ENCODE measurements around the gene GREM1.

Gene GREM1

GRCh38 chr15:32733281-32733680, 15.5 kb downstream of the GREM1 start:
- peaks cover 38% of the 10 kb centered on the region for H3K36me3 ChIP-seq (ENCODE audit: control insufficient read depth, insufficient read depth, low read length)
- WGBS, 2 experiments (ENCODE audit: insufficient coverage in 2 of 2) = 40% methylated on average over 2 of the region's 3 CpGs; no CpG with 5 or more reads in 1 of the 2 experiments
- H3K9me3 ChIP-seq (ENCODE audit: control insufficient read depth, low read length) = no peaks in the 10 kb centered on the region
- no peak overlapping the region for H3K4me3 ChIP-seq (ENCODE audit: extremely low read depth, insufficient read depth, low read length, poor library complexity, severe bottlenecking)
- H3K27ac ChIP-seq (ENCODE audit: low read depth, low read length, severe bottlenecking) = no peak overlapping the region
- peaks cover 10% of the 10 kb centered on the region for H3K4me1 ChIP-seq (ENCODE audit: control insufficient read depth, insufficient read depth, low read length, poor library complexity, severe bottlenecking)

GRCh38 chr15:32735989-32736700, 18.3 kb downstream of the GREM1 start:
- Histone ChIP-seq H3K36me3 (ENCODE audit: control insufficient read depth, insufficient read depth, low read length) (peaks cover 32% of the 10 kb centered on the region), H3K4me3 (ENCODE audit: extremely low read depth, insufficient read depth, low read length, poor library complexity, severe bottlenecking) (no peak overlapping the region), H3K4me1 (ENCODE audit: control insufficient read depth, insufficient read depth, low read length, poor library complexity, severe bottlenecking) (no peaks in the 10 kb centered on the region), H3K27ac (ENCODE audit: low read depth, low read length, severe bottlenecking) (no peak overlapping the region), H3K9me3 (ENCODE audit: control insufficient read depth, low read length) (peaks cover 8% of the 10 kb centered on the region)
- WGBS, 2 experiments (ENCODE audit: insufficient coverage in 2 of 2) = 100% methylated on average over 1 of the region's 2 CpGs; no CpG with 5 or more reads in 1 of the 2 experiments

DNA sequence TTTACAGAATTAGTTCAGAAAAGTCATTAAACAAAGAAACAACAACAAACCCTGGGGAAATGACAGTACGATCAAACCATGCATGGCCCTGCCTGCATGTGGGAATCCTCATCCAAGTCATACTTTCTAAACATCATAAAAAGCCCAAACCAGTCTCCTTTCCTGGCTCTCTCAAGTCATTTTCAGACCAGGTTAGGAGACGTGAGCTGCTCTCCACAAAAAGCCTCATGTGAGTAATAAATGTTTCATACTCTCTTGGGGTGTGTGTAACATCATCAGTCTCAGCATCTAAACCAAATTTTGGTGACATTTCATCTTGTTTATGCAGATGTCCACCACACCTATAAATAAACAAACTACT, 18.9 kb downstream of the GREM1 start:
- 100% methylated on average over 1 of the region's 2 CpGs; no CpG with 5 or more reads in 1 of the 2 experiments for WGBS, 2 experiments (ENCODE audit: insufficient coverage in 2 of 2)

DNA sequence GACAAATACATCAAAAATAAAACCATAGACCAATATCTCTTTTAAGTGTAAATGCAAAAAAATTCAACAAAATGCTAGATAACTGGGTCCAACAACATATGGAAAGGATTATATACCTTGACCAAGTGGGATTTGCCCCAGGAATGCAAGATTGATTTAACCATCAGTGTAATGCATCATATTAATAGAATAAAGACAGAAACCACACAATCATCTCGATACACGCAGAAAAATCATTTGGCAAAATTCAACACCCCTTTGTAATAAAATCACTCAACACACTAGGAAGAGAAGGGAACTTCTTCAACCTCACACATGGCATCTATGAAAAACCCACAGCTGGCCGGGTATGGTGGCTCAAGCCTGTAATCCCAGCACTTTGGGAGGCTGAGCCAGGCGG, 19.5 kb downstream of the GREM1 start:
- H3K4me3 ChIP-seq (ENCODE audit: extremely low read depth, insufficient read depth, low read length, poor library complexity, severe bottlenecking) = no peak overlapping the region
- H3K36me3 ChIP-seq (ENCODE audit: control insufficient read depth, insufficient read depth, low read length) = peaks cover 20% of the 10 kb centered on the region
- WGBS, 2 experiments (ENCODE audit: insufficient coverage in 2 of 2) = 70 to 81% methylated on average over 2 to 4 of the region's 4 CpGs
- H3K9me3 ChIP-seq (ENCODE audit: control insufficient read depth, low read length) = peaks cover 11% of the 10 kb centered on the region
- H3K27ac ChIP-seq (ENCODE audit: low read depth, low read length, severe bottlenecking) = no peak overlapping the region
- no peaks in the 10 kb centered on the region for H3K4me1 ChIP-seq (ENCODE audit: control insufficient read depth, insufficient read depth, low read length, poor library complexity, severe bottlenecking)

More for the DNA sequence above, 18.9 kb downstream of the GREM1 start:
- Histone ChIP-seq H3K36me3 (ENCODE audit: control insufficient read depth, insufficient read depth, low read length) (peaks cover 26% of the 10 kb centered on the region), H3K4me3 (ENCODE audit: extremely low read depth, insufficient read depth, low read length, poor library complexity, severe bottlenecking) (no peak overlapping the region), H3K27ac (ENCODE audit: low read depth, low read length, severe bottlenecking) (no peak overlapping the region), H3K4me1 (ENCODE audit: control insufficient read depth, insufficient read depth, low read length, poor library complexity, severe bottlenecking) (no peaks in the 10 kb centered on the region), H3K9me3 (ENCODE audit: control insufficient read depth, low read length) (peaks cover 11% of the 10 kb centered on the region)

- Histone ChIP-seq H3K4me3 (ENCODE audit: extremely low read depth, insufficient read depth, low read length, poor library complexity, severe bottlenecking) (no peak overlapping the region), H3K4me1 (ENCODE audit: control insufficient read depth, insufficient read depth, low read length, poor library complexity, severe bottlenecking) (no peaks in the 10 kb centered on the region), H3K27ac (ENCODE audit: low read depth, low read length, severe bottlenecking) (no peak overlapping the region), H3K9me3 (ENCODE audit: control insufficient read depth, low read length) (peaks cover 11% of the 10 kb centered on the region), H3K36me3 (ENCODE audit: control insufficient read depth, insufficient read depth, low read length) (peaks cover 15% of the 10 kb centered on the region)
- 100% methylated on average over 1 of the region's 1 CpG; no CpG with 5 or more reads in 1 of the 2 experiments for WGBS, 2 experiments (ENCODE audit: insufficient coverage in 2 of 2)
These were observed 20.9 kb downstream of the GREM1 start for GRCh38 chr15:32738666-32739065.

DNA sequence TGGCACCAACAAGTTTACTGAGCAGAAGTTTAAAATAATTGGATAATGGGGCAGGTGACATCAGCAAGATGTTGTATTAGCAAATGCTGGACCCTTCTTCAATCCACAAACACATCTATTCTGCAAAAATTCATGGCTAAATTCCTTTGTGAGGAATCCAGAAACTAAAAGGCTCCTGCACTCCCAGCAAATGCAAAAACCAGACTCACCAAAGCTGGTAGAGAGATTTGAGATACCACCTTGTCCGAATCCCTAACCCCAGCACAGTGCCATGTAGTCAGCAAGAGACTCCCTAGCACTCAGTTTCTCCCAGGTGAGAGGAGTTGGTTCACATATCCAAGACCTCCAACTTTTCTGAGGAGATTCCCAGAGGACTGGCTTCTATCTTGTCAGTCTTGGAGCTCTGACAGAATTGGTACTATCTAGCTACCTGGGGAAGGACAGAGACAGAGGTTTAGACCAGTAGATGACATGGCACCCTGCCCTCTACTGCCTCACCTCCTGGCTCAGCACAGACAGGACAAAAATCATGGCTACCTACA, 21.8 kb downstream of the GREM1 start:
- peaks cover 11% of the 10 kb centered on the region for H3K9me3 ChIP-seq (ENCODE audit: control insufficient read depth, low read length)
- H3K4me1 ChIP-seq (ENCODE audit: control insufficient read depth, insufficient read depth, low read length, poor library complexity, severe bottlenecking) = no peaks in the 10 kb centered on the region
- H3K4me3 ChIP-seq (ENCODE audit: extremely low read depth, insufficient read depth, low read length, poor library complexity, severe bottlenecking) = no peak overlapping the region
- 80% methylated on average over 1 of the region's 1 CpG; no CpG with 5 or more reads in 1 of the 2 experiments for WGBS, 2 experiments (ENCODE audit: insufficient coverage in 2 of 2)
- peaks cover 15% of the 10 kb centered on the region for H3K36me3 ChIP-seq (ENCODE audit: control insufficient read depth, insufficient read depth, low read length)
- H3K27ac ChIP-seq (ENCODE audit: low read depth, low read length, severe bottlenecking) = no peak overlapping the region

GRCh38 chr15:32743411-32744140, 25.8 kb downstream of the GREM1 start:
- WGBS, 2 experiments (ENCODE audit: insufficient coverage in 2 of 2) = 76 to 85% methylated on average over 3 to 4 of the region's 5 CpGs
- Histone ChIP-seq H3K4me1 (ENCODE audit: control insufficient read depth, insufficient read depth, low read length, poor library complexity, severe bottlenecking) (no peaks in the 10 kb centered on the region), H3K4me3 (ENCODE audit: extremely low read depth, insufficient read depth, low read length, poor library complexity, severe bottlenecking) (no peak overlapping the region), H3K9me3 (ENCODE audit: control insufficient read depth, low read length) (peaks cover 11% of the 10 kb centered on the region), H3K27ac (ENCODE audit: low read depth, low read length, severe bottlenecking) (no peak overlapping the region), H3K36me3 (ENCODE audit: control insufficient read depth, insufficient read depth, low read length) (no peaks in the 10 kb centered on the region)

- peaks cover 3% of the 10 kb centered on the region for H3K9me3 ChIP-seq (ENCODE audit: control insufficient read depth, low read length)
- no peak overlapping the region for H3K27ac ChIP-seq (ENCODE audit: low read depth, low read length, severe bottlenecking)
- no peaks in the 10 kb centered on the region for H3K36me3 ChIP-seq (ENCODE audit: control insufficient read depth, insufficient read depth, low read length)
- H3K4me3 ChIP-seq (ENCODE audit: extremely low read depth, insufficient read depth, low read length, poor library complexity, severe bottlenecking) = no peak overlapping the region
- H3K4me1 ChIP-seq (ENCODE audit: control insufficient read depth, insufficient read depth, low read length, poor library complexity, severe bottlenecking) = no peaks in the 10 kb centered on the region
- 96 to 100% methylated on average over 1 of the region's 4 CpGs for WGBS, 2 experiments (ENCODE audit: insufficient coverage in 2 of 2)
These were observed 28.5 kb downstream of the GREM1 start for GRCh38 chr15:32746116-32746857.

- WGBS, 2 experiments (ENCODE audit: insufficient coverage in 2 of 2) = 100% methylated on average over 2 to 3 of the region's 4 CpGs
- H3K9me3 ChIP-seq (ENCODE audit: control insufficient read depth, low read length) = no peaks in the 10 kb centered on the region
- no peaks in the 10 kb centered on the region for H3K4me1 ChIP-seq (ENCODE audit: control insufficient read depth, insufficient read depth, low read length, poor library complexity, severe bottlenecking)
These were observed 30.1 kb downstream of the GREM1 start for GRCh38 chr15:32747921-32748342.

GRCh38 chr15:32750979-32751378, 33.2 kb downstream of the GREM1 start:
- WGBS, 2 experiments (ENCODE audit: insufficient coverage in 2 of 2) = 94 to 100% methylated on average over 2 of the region's 3 CpGs
- Histone ChIP-seq H3K36me3 (ENCODE audit: control insufficient read depth, insufficient read depth, low read length) (no peaks in the 10 kb centered on the region), H3K27ac (ENCODE audit: low read depth, low read length, severe bottlenecking) (no peak overlapping the region), H3K9me3 (ENCODE audit: control insufficient read depth, low read length) (no peaks in the 10 kb centered on the region), H3K4me1 (ENCODE audit: control insufficient read depth, insufficient read depth, low read length, poor library complexity, severe bottlenecking) (no peaks in the 10 kb centered on the region), H3K4me3 (ENCODE audit: extremely low read depth, insufficient read depth, low read length, poor library complexity, severe bottlenecking) (no peak overlapping the region)

More at GRCh38 chr15:32747921-32748342, 30.1 kb downstream of the GREM1 start:
- no peak overlapping the region for H3K27ac ChIP-seq (ENCODE audit: low read depth, low read length, severe bottlenecking)
- H3K4me3 ChIP-seq (ENCODE audit: extremely low read depth, insufficient read depth, low read length, poor library complexity, severe bottlenecking) = no peak overlapping the region
- H3K36me3 ChIP-seq (ENCODE audit: control insufficient read depth, insufficient read depth, low read length) = no peaks in the 10 kb centered on the region

Measured in mesodermal cell (in vitro differentiated cells).